IMR-90 (cell line): ENCODE data around the gene PNMA6E. TPM values are rescaled to one million over a fixed set of nuclear protein-coding genes. Genes with fewer than 3 reads are reported as not detected.

Experiments
- ATAC-seq: fragments of 200-7000 bp; cut with Tn5 transposase; 2 replicates; pipeline ENCODE4 v1.9.1; 2020; ENCODE audit warnings: low read depth, mild to moderate bottlenecking, moderate library complexity
- BruUV-seq: library from RNA; stranded (reverse); fragments of 400-500 nt; replicated peaks from 2 replicates; lab custom pipeline; 2021; lab: Mats Ljungman, UMichigan
- CTCF ChIA-PET: fragments of 300-600 bp; formaldehyde crosslinking; extraction: SDS; loops from one replicate; lab custom pipeline; 2021; ENCODE audit warnings: antibody characterized with exemption; lab: Yijun Ruan, JAX
- POLR2A ChIA-PET: fragments of 300-600 bp; sonication (Branson Sonifier 250); formaldehyde crosslinking; loops from one replicate; lab custom pipeline; 2022; ENCODE audit warnings: antibody characterized with exemption; ENCODE audit not compliant: unreplicated experiment; lab: Charles Lee
- DNase-seq: peaks from one replicate; pipeline ENCODE4 v3.0.0; 2013
- H2AFZ ChIP-seq: replicated peaks from 2 replicates; pipeline ENCODE3; 2013; ENCODE audit warnings: low read length, mild to moderate bottlenecking; ENCODE audit not compliant: poor library complexity
- H2AK5ac ChIP-seq: 2 replicates; pipeline ENCODE4 v1.6.1; 2013; ENCODE audit warnings: low read depth, low read length, inconsistent platforms
- H2AK9ac ChIP-seq: replicated peaks from 2 replicates; pipeline ENCODE3; 2013; ENCODE audit warnings: mild to moderate bottlenecking, low read depth, low read length, moderate library complexity; ENCODE audit not compliant: poor library complexity
- H2BK120ac ChIP-seq: 2 replicates; pipeline ENCODE4 v1.6.1; 2013; ENCODE audit warnings: low read depth, low read length, inconsistent platforms
- H2BK15ac ChIP-seq: 3 replicates; pipeline ENCODE4 v1.6.1; 2013; ENCODE audit warnings: low read depth, low read length, inconsistent platforms
- H2BK20ac ChIP-seq: 2 replicates; pipeline ENCODE4 v1.6.1; 2013; ENCODE audit warnings: low read depth, mild to moderate bottlenecking, inconsistent platforms, low read length, moderate library complexity
- H2BK5ac ChIP-seq: 2 replicates; pipeline ENCODE4 v1.6.1; 2013; ENCODE audit warnings: mild to moderate bottlenecking, low read depth, low read length, inconsistent platforms; ENCODE audit not compliant: poor library complexity, severe bottlenecking
- H3K14ac ChIP-seq: replicated peaks from 2 replicates; pipeline ENCODE4 v1.6.1; 2013; ENCODE audit warnings: low read depth, low read length, inconsistent platforms
- H3K18ac ChIP-seq: 2 replicates; pipeline ENCODE4 v1.6.1; 2013; ENCODE audit warnings: low read depth, low read length, control low read depth
- H3K23ac ChIP-seq: 2 replicates; pipeline ENCODE4 v1.6.1; 2013; ENCODE audit warnings: low read depth, low read length, inconsistent platforms
- H3K27ac ChIP-seq: 2 replicates; pipeline ENCODE4 v1.5.1; 2013; ENCODE audit warnings: mild to moderate bottlenecking, control low read depth, low read length; ENCODE audit not compliant: insufficient read depth
- H3K27me3 ChIP-seq: 2 replicates; pipeline ENCODE4 v1.6.1; 2013; ENCODE audit warnings: low read length; ENCODE audit not compliant: control insufficient read depth, insufficient read depth
- H3K36me3 ChIP-seq: 2 replicates; pipeline ENCODE4 v1.6.1; 2013; ENCODE audit warnings: low read length, mixed read lengths; ENCODE audit not compliant: control insufficient read depth, insufficient read depth
- H3K4ac ChIP-seq: 2 replicates; pipeline ENCODE4 v1.6.1; 2013; ENCODE audit warnings: low read depth, low read length, inconsistent platforms
- H3K4me1 ChIP-seq: 2 replicates; pipeline ENCODE4 v1.6.1; 2013; ENCODE audit warnings: low read length, mixed read lengths; ENCODE audit not compliant: control insufficient read depth, insufficient read depth
- H3K4me2 ChIP-seq: 2 replicates; pipeline ENCODE4 v1.6.1; 2013; ENCODE audit warnings: low read depth, mild to moderate bottlenecking, control low read depth, low read length, moderate library complexity
- H3K4me3 ChIP-seq: 2 replicates; pipeline ENCODE4 v1.5.1; 2013; ENCODE audit warnings: low read depth, mild to moderate bottlenecking, control low read depth, low read length, moderate library complexity; ENCODE audit not compliant: insufficient read depth
- H3K56ac ChIP-seq: 2 replicates; pipeline ENCODE4 v1.6.1; 2013; ENCODE audit warnings: low read length, inconsistent platforms; ENCODE audit not compliant: insufficient read depth; ENCODE audit errors: extremely low read depth
- H3K79me1 ChIP-seq, 2 experiments: 2 replicates each; pipeline ENCODE4 v1.6.1; 2013; ENCODE audit warnings: low read length in 2 of 2, inconsistent platforms in 1 of 2, low read depth in 1 of 2
- H3K9ac ChIP-seq: 2 replicates; pipeline ENCODE4 v1.6.1; 2013; ENCODE audit warnings: low read depth, low read length, control low read depth
- H3K9me1 ChIP-seq: 2 replicates; pipeline ENCODE4 v1.6.1; 2013; ENCODE audit warnings: low read length, inconsistent platforms; ENCODE audit not compliant: insufficient read depth
- H3K9me3 ChIP-seq: 2 replicates; pipeline ENCODE4 v1.6.1; 2013; ENCODE audit warnings: low read length; ENCODE audit not compliant: control insufficient read depth, insufficient read depth
- H4K20me1 ChIP-seq: 2 replicates; pipeline ENCODE4 v1.6.1; 2013; ENCODE audit warnings: low read length, inconsistent platforms; ENCODE audit not compliant: insufficient read depth
- H4K5ac ChIP-seq: 2 replicates; pipeline ENCODE4 v1.6.1; 2013; ENCODE audit warnings: mild to moderate bottlenecking, low read depth, low read length, control low read depth
- H4K8ac ChIP-seq, 2 experiments: 2 replicates each; pipeline ENCODE4 v1.6.1; 2013; ENCODE audit warnings: low read depth in 2 of 2, low read length in 2 of 2, control low read depth in 1 of 2, inconsistent platforms in 1 of 2
- H4K91ac ChIP-seq: 2 replicates; pipeline ENCODE4 v1.6.1; 2013; ENCODE audit warnings: low read depth, low read length, inconsistent platforms; ENCODE audit not compliant: insufficient read depth
- BHLHE40 ChIP-seq: fragments of 150-350 bp; IDR thresholded peaks from 2 replicates; pipeline ENCODE4 v1.6.1; 2016; ENCODE audit warnings: mild to moderate bottlenecking, low read depth, low read length
- CEBPB ChIP-seq: IDR thresholded peaks from 2 replicates; pipeline ENCODE4 v1.6.1; 2012; ENCODE audit warnings: low read depth, low read length, improper control_type of control experiment
- CTCF ChIP-seq: conservative IDR thresholded peaks from 2 replicates; pipeline ENCODE4 v1.5.1; 2012; ENCODE audit warnings: mild to moderate bottlenecking, low read depth, low read length, improper control_type of control experiment
- ELK1 ChIP-seq: fragments of 150-350 bp; IDR thresholded peaks from 2 replicates; pipeline ENCODE4 v1.6.1; 2016; ENCODE audit warnings: low read depth, mild to moderate bottlenecking, low read length, moderate library complexity, borderline replicate concordance
- FOS ChIP-seq: fragments of 150-350 bp; IDR thresholded peaks from 2 replicates; pipeline ENCODE4 v1.6.1; 2016; ENCODE audit warnings: low read depth, low read length
- MAZ ChIP-seq: IDR thresholded peaks from 2 replicates; pipeline ENCODE4 v1.6.1; 2012; ENCODE audit warnings: low read depth, mild to moderate bottlenecking, low read length, improper control_type of control experiment, moderate library complexity, borderline replicate concordance
- MXI1 ChIP-seq: IDR thresholded peaks from 2 replicates; pipeline ENCODE4 v1.6.1; 2012; ENCODE audit warnings: low read depth, mild to moderate bottlenecking, low read length, moderate library complexity, borderline replicate concordance
- NFE2L2 ChIP-seq: fragments of 150-350 bp; IDR thresholded peaks from 2 replicates; pipeline ENCODE4 v1.6.1; 2016; ENCODE audit warnings: low read depth, mild to moderate bottlenecking, low read length
- RAD21 ChIP-seq: IDR thresholded peaks from 2 replicates; pipeline ENCODE4 v1.6.1; 2012; ENCODE audit warnings: low read length, improper control_type of control experiment
- RFX5 ChIP-seq: IDR thresholded peaks from 2 replicates; pipeline ENCODE4 v1.8.0; 2012; ENCODE audit warnings: low read depth, mild to moderate bottlenecking, low read length, moderate library complexity
- WGBS, 2 experiments: methylation state at CpG; one replicate each; pipeline versions ENCODE4 v1.1.5 to v1.1.7; 2013; ENCODE audit warnings: missing lambda C conversion rate in 2 of 2; ENCODE audit not compliant: insufficient read length in 1 of 2; ENCODE audit errors: extremely low coverage in 2 of 2; 5-methylcytosine and 5-hydroxymethylcytosine counted together
- dilution Hi-C: fragments of 300-500 bp; cut with HindIII; formaldehyde crosslinking; loops from one replicate; pipeline ENCODE4 v1.14.3; 2018; ENCODE audit warnings: low sequenced_read_pairs; ENCODE audit not compliant: unreplicated experiment
- in situ Hi-C: fragments of 300-500 bp; cut with MboI; formaldehyde crosslinking; loops from 3 replicates; pipeline ENCODE4 v1.14.3; 2019; ENCODE audit warnings: low sequenced_read_pairs, inconsistent platforms, mixed read lengths
- intact Hi-C: fragments of 100-400 bp; cut with micrococcal nuclease; formaldehyde crosslinking; loops from 2 replicates; pipeline ENCODE4 v1.10.0; 2022
- polyA plus RNA-seq, 3 experiments: library from polyadenylated mRNA; depleted of rRNA; stranded (reverse); fragments of >200 nt; gene quantifications; 2 replicates each; pipeline ENCODE4 v1.2.3, GENCODE V29; 2012; ENCODE audit warnings: low replicate concordance in 1 of 3
- total RNA-seq: library from RNA; depleted of rRNA; stranded (reverse); fragments of >200 nt; gene quantifications from 2 replicates; pipeline ENCODE4 v1.2.3, GENCODE V29; 2012

Gene PNMA6E
- total and polyA plus RNA-seq, 2 of the 4 experiments (the other 2 are of a cell fraction), result not detected

GRCh38 chrX:153447581-153447960 is 46.4 kb upstream of the PNMA6E start:
- no peak overlapping the region for H2BK120ac ChIP-seq
- no peaks in the 10 kb centered on the region for H3K79me1 ChIP-seq
- 92% methylated on average over 2 of the region's 8 CpGs; no CpG with 5 or more reads in 1 of the 2 experiments for WGBS, 2 experiments
- no peaks in the 10 kb centered on the region for H3K36me3 ChIP-seq
- no peak overlapping the region for H4K8ac ChIP-seq
- ATAC-seq (no peak), DNase-seq (no peak)
- no peak overlapping the region for H3K4ac ChIP-seq
- ChIA-PET POLR2A (no interaction called here), CTCF (no interaction called here)
- H2AK5ac ChIP-seq, result no peak overlapping the region
- no peak overlapping the region for H3K9ac ChIP-seq
- H2BK5ac ChIP-seq, result no peak overlapping the region
- H3K4me3 ChIP-seq, result no peak overlapping the region
- no peak overlapping the region for H4K5ac ChIP-seq
- H3K14ac ChIP-seq, result no peak overlapping the region
- H3K27me3 ChIP-seq, result no peaks in the 10 kb centered on the region
- intact Hi-C loops (no loop called here), dilution Hi-C loops (no loop called here), in situ Hi-C loops (no loop called here)
- H3K9me1 ChIP-seq, result no peaks in the 10 kb centered on the region
- H3K23ac ChIP-seq, result no peak overlapping the region
- H4K91ac ChIP-seq, result no peak overlapping the region
- no TSS peak for BruUV-seq
- H2AFZ ChIP-seq, result no peak overlapping the region
- no peak overlapping the region for H2BK20ac ChIP-seq
- no peak overlapping the region for H3K4me2 ChIP-seq
- no peak overlapping the region for H2AK9ac ChIP-seq
- TF ChIP-seq MAZ, result no peak
- no peak for TF ChIP-seq ELK1
- TF ChIP-seq FOS, result no peak
- no peak for TF ChIP-seq MXI1
- TF ChIP-seq NFE2L2, result no peak
- no peak for TF ChIP-seq BHLHE40
- TF ChIP-seq RFX5, result no peak
- no peak for TF ChIP-seq RAD21
- no peak for TF ChIP-seq CEBPB
- no peak for TF ChIP-seq CTCF
- H3K27ac ChIP-seq, result no peak overlapping the region
- no peaks in the 10 kb centered on the region for H3K4me1 ChIP-seq
- no peak overlapping the region for H2BK15ac ChIP-seq
- H3K18ac ChIP-seq, result no peak overlapping the region
- peaks cover 3% of the 10 kb centered on the region; the same call in 1 of the 2 replicates for H3K9me3 ChIP-seq
- no peak overlapping the region for H3K56ac ChIP-seq
- H4K20me1 ChIP-seq, result no peaks in the 10 kb centered on the region; the same call in 1 of the 2 replicates
